Epithelial cell of esophagus (primary cell): Measurements from ENCODE around the gene RAB30.

ENCODE experiments used
- DNase-seq: peaks from one replicate; pipeline ENCODE4 v3.0.0; 2010; ENCODE audit warnings: low read depth
- H3K4me3 ChIP-seq: 2 replicates; pipeline ENCODE4 v1.5.1; 2011; ENCODE audit warnings: mild to moderate bottlenecking, low read length, control low read depth
- TF ChIP-seq, protein P1 (sequence below): IDR thresholded peaks from 2 replicates; pipeline ENCODE4 v1.5.1; 2011; ENCODE audit warnings: low read depth, mild to moderate bottlenecking, low read length, control low read depth, inconsistent platforms; ENCODE audit not compliant: insufficient read depth; ENCODE audit errors: missing control alignments

Gene RAB30

GRCh38 chr11:83061883-83062282, 9.8 kb downstream of the RAB30 start:
- DNase-seq, result no peak
- H3K4me3 ChIP-seq, result no peak overlapping the region
- TF ChIP-seq, protein P1, sequence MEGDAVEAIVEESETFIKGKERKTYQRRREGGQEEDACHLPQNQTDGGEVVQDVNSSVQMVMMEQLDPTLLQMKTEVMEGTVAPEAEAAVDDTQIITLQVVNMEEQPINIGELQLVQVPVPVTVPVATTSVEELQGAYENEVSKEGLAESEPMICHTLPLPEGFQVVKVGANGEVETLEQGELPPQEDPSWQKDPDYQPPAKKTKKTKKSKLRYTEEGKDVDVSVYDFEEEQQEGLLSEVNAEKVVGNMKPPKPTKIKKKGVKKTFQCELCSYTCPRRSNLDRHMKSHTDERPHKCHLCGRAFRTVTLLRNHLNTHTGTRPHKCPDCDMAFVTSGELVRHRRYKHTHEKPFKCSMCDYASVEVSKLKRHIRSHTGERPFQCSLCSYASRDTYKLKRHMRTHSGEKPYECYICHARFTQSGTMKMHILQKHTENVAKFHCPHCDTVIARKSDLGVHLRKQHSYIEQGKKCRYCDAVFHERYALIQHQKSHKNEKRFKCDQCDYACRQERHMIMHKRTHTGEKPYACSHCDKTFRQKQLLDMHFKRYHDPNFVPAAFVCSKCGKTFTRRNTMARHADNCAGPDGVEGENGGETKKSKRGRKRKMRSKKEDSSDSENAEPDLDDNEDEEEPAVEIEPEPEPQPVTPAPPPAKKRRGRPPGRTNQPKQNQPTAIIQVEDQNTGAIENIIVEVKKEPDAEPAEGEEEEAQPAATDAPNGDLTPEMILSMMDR, result no peak

DNA sequence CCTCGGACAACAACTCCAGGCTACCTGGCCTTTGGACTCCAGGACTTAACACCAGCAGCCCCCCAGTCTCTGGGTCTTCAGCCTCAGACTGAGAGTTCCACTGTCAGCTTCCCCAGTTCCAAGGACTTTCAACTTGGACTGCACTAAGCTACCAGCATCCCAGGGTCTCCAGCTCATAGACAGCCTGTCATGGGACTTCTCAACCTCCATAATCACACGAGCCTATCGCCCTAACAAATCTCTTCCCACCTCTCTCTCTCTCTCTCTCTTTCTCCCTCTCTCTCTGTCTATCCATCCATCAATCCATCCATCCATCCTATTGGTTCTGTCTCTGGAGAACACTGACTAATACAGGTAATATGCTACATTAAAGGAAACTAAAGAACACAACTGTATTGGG, 10.7 kb downstream of the RAB30 start:
- DNase-seq, result no peak
- TF ChIP-seq, protein P1, result no peak
- no peak overlapping the region for H3K4me3 ChIP-seq

DNA sequence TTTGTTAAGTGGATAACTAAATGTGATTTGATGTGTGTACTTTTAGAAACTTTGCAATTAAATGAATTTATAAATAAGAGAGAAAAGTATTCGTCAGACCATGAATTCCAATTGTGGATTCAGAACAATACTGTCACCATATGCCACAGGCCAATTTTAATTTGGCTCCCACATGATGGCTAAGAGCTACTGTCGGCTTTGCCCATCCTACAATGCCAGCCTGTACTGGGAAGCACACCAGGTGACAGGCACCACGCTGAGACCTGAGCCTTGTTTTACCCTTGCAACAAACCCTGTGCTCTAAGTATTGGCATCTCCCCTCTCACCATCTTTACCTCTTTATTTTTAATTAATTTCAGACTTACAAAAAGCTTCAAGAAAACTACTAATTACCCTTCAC, 14.0 kb downstream of the RAB30 start:
- no peak for DNase-seq
- TF ChIP-seq, protein P1, result no peak
- no peak overlapping the region for H3K4me3 ChIP-seq

GRCh38 chr11:83056611-83057010, 15.1 kb downstream of the RAB30 start:
- no peak overlapping the region for H3K4me3 ChIP-seq
- TF ChIP-seq, protein P1, result no peak
- DNase-seq, result no peak

DNA sequence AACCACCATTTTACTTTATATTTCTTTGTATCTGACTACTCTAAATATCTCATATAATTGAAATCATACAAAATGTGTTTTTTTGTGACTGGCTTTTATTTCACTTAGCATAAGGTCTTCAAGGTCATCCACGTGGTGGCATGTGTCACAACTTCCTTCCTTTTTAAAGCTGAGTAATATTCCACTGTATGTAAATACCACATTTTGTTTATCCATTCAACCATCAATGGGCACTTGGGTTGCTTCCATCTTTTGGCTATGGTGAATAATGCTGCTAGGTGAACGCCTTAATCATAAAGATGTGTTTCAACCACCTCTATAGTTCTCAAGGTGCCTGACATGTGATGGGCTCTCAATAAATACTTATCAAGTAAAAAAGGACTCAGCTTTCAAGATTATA, 15.5 kb downstream of the RAB30 start:
- DNase-seq, result no peak
- TF ChIP-seq, protein P1, result no peak
- no peak overlapping the region for H3K4me3 ChIP-seq

DNA sequence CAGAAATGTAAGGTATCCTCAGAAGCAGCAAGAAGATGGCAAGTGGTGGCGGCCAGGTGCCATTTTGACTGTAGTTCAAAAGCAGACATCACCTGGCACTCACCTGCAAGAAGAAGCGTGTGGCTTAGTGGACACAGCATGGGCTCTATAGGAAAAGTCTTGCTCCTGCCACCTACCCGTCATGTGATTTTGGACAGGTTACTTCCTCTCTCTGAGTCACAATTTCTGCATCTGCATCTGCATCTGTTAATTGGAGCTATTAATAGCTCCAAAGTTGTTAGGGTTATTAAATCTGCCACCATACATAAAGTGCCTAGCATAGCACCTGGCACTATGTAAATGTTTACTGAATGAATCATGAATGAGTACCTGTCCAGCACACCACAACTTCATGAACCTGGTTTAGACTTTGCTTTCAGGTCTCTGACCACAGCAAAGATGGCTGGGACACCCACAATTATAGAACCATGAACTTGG, 16.8 kb downstream of the RAB30 start:
- peak; percentile 63 for DNase-seq
- TF ChIP-seq, protein P1, result no peak
- no peak overlapping the region for H3K4me3 ChIP-seq

- DNase-seq, result no peak
- no peak overlapping the region for H3K4me3 ChIP-seq
Measured at GRCh38 chr11:83054001-83054400, 17.7 kb downstream of the RAB30 start.

More at GRCh38 chr11:83054001-83054400, 17.7 kb downstream of the RAB30 start:
- TF ChIP-seq, protein P1, result no peak
